Smooth muscle cell (in vitro differentiated cells): ENCODE measurements around the gene MAP3K3. TPM values are rescaled to one million over a fixed set of nuclear protein-coding genes. Genes with fewer than 3 reads are reported as not detected.

ENCODE experiments used
- DNase-seq: peaks from one replicate; lab custom pipeline; 2025; ENCODE audit not compliant: unreplicated experiment; lab: John Stamatoyannopoulos, UW
- H2AFZ ChIP-seq: fragments of 200-600 bp; sonication (generic); 2 replicates; pipeline ENCODE4 v1.6.0; 2016; ENCODE audit warnings: antibody characterized with exemption, low read depth, mild to moderate bottlenecking
- H3F3A ChIP-seq: fragments of 200-600 bp; sonication (generic); 2 replicates; pipeline ENCODE4 v1.6.0; 2017; ENCODE audit warnings: antibody characterized with exemption, low read depth
- H3K27ac ChIP-seq: fragments of 200-600 bp; sonication (generic); 2 replicates; pipeline ENCODE4 v1.5.1; 2016; ENCODE audit warnings: low read depth, mild to moderate bottlenecking
- H3K27me3 ChIP-seq: fragments of 200-600 bp; sonication (generic); 2 replicates; pipeline ENCODE4 v1.6.1; 2016; ENCODE audit warnings: low read depth, mild to moderate bottlenecking
- H3K36me3 ChIP-seq: fragments of 200-600 bp; sonication (generic); 2 replicates; pipeline ENCODE4 v1.5.1; 2016; ENCODE audit warnings: low read depth
- H3K4me1 ChIP-seq: fragments of 200-600 bp; sonication (generic); 2 replicates; pipeline ENCODE4 v1.5.1; 2016; ENCODE audit warnings: low read depth
- H3K4me2 ChIP-seq: fragments of 200-600 bp; sonication (generic); 2 replicates; pipeline ENCODE4 v1.6.0; 2016; ENCODE audit warnings: mild to moderate bottlenecking
- H3K4me3 ChIP-seq: fragments of 200-600 bp; sonication (generic); 2 replicates; pipeline ENCODE4 v1.5.1; 2016; ENCODE audit warnings: mild to moderate bottlenecking
- H3K79me2 ChIP-seq: fragments of 200-600 bp; sonication (generic); 2 replicates; pipeline ENCODE4 v1.6.0; 2016; ENCODE audit warnings: low read depth, mild to moderate bottlenecking
- H3K9ac ChIP-seq: fragments of 200-600 bp; sonication (generic); 2 replicates; pipeline ENCODE4 v1.6.0; 2016; ENCODE audit warnings: low read depth
- H3K9me3 ChIP-seq: fragments of 200-600 bp; sonication (generic); replicated peaks from 2 replicates; pipeline ENCODE4 v1.5.1; 2016; ENCODE audit warnings: low read depth
- H4K20me1 ChIP-seq: fragments of 200-600 bp; sonication (generic); 2 replicates; pipeline ENCODE4 v1.6.0; 2016; ENCODE audit warnings: low read depth
- WGBS: methylation state at CpG from one replicate; pipeline ENCODE4 v1.1.7; 2016; ENCODE audit warnings: low lambda C conversion rate; 5-methylcytosine and 5-hydroxymethylcytosine counted together
- polyA plus RNA-seq: library from polyadenylated mRNA; unstranded; fragments of >200 nt; fragmentation: Nextera tagmentation; extraction: Ambion mirVana; gene quantifications from 2 replicates; pipeline ENCODE4 v1.2.1, GENCODE V29; 2016
- total RNA-seq: library from RNA; depleted of rRNA; stranded (reverse); fragments of >200 nt; gene quantifications from 2 replicates; pipeline ENCODE4 v1.2.3, GENCODE V29; 2014
- TF ChIP-seq, protein P1 (sequence below): fragments of 200-600 bp; sonication (generic); IDR thresholded peaks from 2 replicates; pipeline ENCODE4 v1.5.1; 2017; ENCODE audit warnings: borderline replicate concordance, mild to moderate bottlenecking, antibody characterized with exemption; ENCODE audit not compliant: insufficient read depth, poor library complexity, severe bottlenecking

The MAP3K3 gene
- total and polyA plus RNA-seq, 2 experiments from 2014 or later = 16.0 to 23.6 TPM

- H3K4me3 ChIP-seq = no peak overlapping the region
- no peak overlapping the region for H2AFZ ChIP-seq
- H3K4me1 ChIP-seq = peaks cover 13% of the 10 kb centered on the region
- no peaks in the 10 kb centered on the region for H4K20me1 ChIP-seq
- H3K9ac ChIP-seq = no peak overlapping the region
- H3K9me3 ChIP-seq = no peaks in the 10 kb centered on the region
- TF ChIP-seq, protein P1, sequence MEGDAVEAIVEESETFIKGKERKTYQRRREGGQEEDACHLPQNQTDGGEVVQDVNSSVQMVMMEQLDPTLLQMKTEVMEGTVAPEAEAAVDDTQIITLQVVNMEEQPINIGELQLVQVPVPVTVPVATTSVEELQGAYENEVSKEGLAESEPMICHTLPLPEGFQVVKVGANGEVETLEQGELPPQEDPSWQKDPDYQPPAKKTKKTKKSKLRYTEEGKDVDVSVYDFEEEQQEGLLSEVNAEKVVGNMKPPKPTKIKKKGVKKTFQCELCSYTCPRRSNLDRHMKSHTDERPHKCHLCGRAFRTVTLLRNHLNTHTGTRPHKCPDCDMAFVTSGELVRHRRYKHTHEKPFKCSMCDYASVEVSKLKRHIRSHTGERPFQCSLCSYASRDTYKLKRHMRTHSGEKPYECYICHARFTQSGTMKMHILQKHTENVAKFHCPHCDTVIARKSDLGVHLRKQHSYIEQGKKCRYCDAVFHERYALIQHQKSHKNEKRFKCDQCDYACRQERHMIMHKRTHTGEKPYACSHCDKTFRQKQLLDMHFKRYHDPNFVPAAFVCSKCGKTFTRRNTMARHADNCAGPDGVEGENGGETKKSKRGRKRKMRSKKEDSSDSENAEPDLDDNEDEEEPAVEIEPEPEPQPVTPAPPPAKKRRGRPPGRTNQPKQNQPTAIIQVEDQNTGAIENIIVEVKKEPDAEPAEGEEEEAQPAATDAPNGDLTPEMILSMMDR = no peak
- H3K79me2 ChIP-seq = peaks cover 12% of the 10 kb centered on the region
- no peaks in the 10 kb centered on the region for H3F3A ChIP-seq
- no peak overlapping the region for H3K4me2 ChIP-seq
- no peaks in the 10 kb centered on the region for H3K27me3 ChIP-seq
- WGBS = 98% methylated on average over 2 of the region's 2 CpGs
- H3K27ac ChIP-seq = no peak overlapping the region
- no peak for DNase-seq
- no peaks in the 10 kb centered on the region for H3K36me3 ChIP-seq
Observed at GRCh38 chr17:63598281-63598680, 23.9 kb upstream of the MAP3K3 start.

- Histone ChIP-seq H3K9ac (peak within 1 kb of the TSS; percentile 95), H4K20me1 (no peaks in the 10 kb centered on the region), H3F3A (no peaks in the 10 kb centered on the region), H3K4me3 (peak within 1 kb of the TSS; percentile 85), H3K4me2 (peak within 1 kb of the TSS; percentile 97), H3K4me1 (peaks cover 13% of the 10 kb centered on the region), H3K9me3 (no peaks in the 10 kb centered on the region), H3K27ac (peak within 1 kb of the TSS; percentile 36), H2AFZ (peak within 1 kb of the TSS; percentile 95), H3K27me3 (no peaks in the 10 kb centered on the region), H3K36me3 (no peaks in the 10 kb centered on the region), H3K79me2 (peaks cover 12% of the 10 kb centered on the region)
- peak; percentile 19 for DNase-seq
- WGBS = 3% methylated on average over 38 of the region's 61 CpGs
- TF ChIP-seq, protein P1 = no peak
Observed at GRCh38 chr17:63600569-63601438, 21.4 kb upstream of the MAP3K3 start, which contains the start of gene TACO1. Gene TACO1, plus strand, starts transcription at chr17:63600895. Its CDS starts 189 bp downstream, at chr17:63601084.

GRCh38 chr17:63601439-63602371 is 20.5 kb upstream of the MAP3K3 start:
- 59% methylated on average over 9 of the region's 9 CpGs for WGBS

More at GRCh38 chr17:63601439-63602371, 20.5 kb upstream of the MAP3K3 start:
- peak overlapping the region; percentile 97 for H3K4me2 ChIP-seq
- no peaks in the 10 kb centered on the region for H3K27me3 ChIP-seq
- DNase-seq = no peak
- H3K4me3 ChIP-seq = peak overlapping the region; percentile 85
- peak overlapping the region; percentile 95 for H3K9ac ChIP-seq
- TF ChIP-seq, protein P1 = no peak
- H3F3A ChIP-seq = no peaks in the 10 kb centered on the region
- peak overlapping the region; percentile 15 for H3K27ac ChIP-seq
- peaks cover 13% of the 10 kb centered on the region for H3K4me1 ChIP-seq
- peak overlapping the region; percentile 95 for H2AFZ ChIP-seq
- peaks cover 12% of the 10 kb centered on the region for H3K79me2 ChIP-seq
- H4K20me1 ChIP-seq = no peaks in the 10 kb centered on the region
- H3K9me3 ChIP-seq = no peaks in the 10 kb centered on the region
- no peaks in the 10 kb centered on the region for H3K36me3 ChIP-seq
